GM23338 (cell line): ENCODE results near the gene TGM2. TPM values are rescaled to one million over a fixed set of nuclear protein-coding genes. Genes with fewer than 3 reads are reported as not detected.

Source experiments
- ATAC-seq: fragments of 200-7000 bp; cut with Tn5 transposase; 3 replicates; pipeline ENCODE4 v1.9.1; 2020
- DNase-seq: peaks from one replicate; pipeline ENCODE4 v3.0.0-alpha.2; 2015; ENCODE audit warnings: low spot score
- H2AFZ ChIP-seq: fragments of 200-600 bp; sonication (generic); 2 replicates; pipeline ENCODE4 v1.8.0; 2016; ENCODE audit warnings: antibody characterized with exemption, mild to moderate bottlenecking, moderate library complexity
- H3F3A ChIP-seq: fragments of 200-600 bp; sonication (generic); replicated peaks from 2 replicates; pipeline ENCODE4 v1.8.0; 2017; ENCODE audit warnings: antibody characterized with exemption, mixed run types, low read depth
- H3K27ac ChIP-seq: fragments of 200-600 bp; sonication (generic); 2 replicates; pipeline ENCODE4 v1.6.1; 2016; ENCODE audit warnings: low read depth
- H3K27me3 ChIP-seq: fragments of 200-600 bp; sonication (generic); 2 replicates; pipeline ENCODE4 v1.8.0; 2016; ENCODE audit warnings: mild to moderate bottlenecking, mixed run types, moderate library complexity; ENCODE audit not compliant: insufficient read depth
- H3K36me3 ChIP-seq: fragments of 200-600 bp; sonication (generic); 2 replicates; pipeline ENCODE4 v1.8.0; 2016; ENCODE audit warnings: mild to moderate bottlenecking; ENCODE audit not compliant: insufficient read depth
- H3K4me1 ChIP-seq: fragments of 200-600 bp; sonication (generic); 2 replicates; pipeline ENCODE4 v1.8.0; 2016; ENCODE audit warnings: mild to moderate bottlenecking, moderate library complexity; ENCODE audit not compliant: insufficient read depth
- H3K4me2 ChIP-seq: fragments of 200-600 bp; sonication (generic); 2 replicates; pipeline ENCODE4 v1.7.1; 2017; ENCODE audit warnings: mixed run types
- H3K4me3 ChIP-seq: fragments of 200-600 bp; sonication (generic); 2 replicates; pipeline ENCODE4 v1.6.1; 2016; ENCODE audit warnings: mixed run types
- H3K79me2 ChIP-seq: fragments of 200-600 bp; sonication (generic); replicated peaks from 2 replicates; pipeline ENCODE4 v1.8.0; 2017; ENCODE audit warnings: mild to moderate bottlenecking; ENCODE audit not compliant: insufficient read depth
- H3K9me2 ChIP-seq: fragments of 200-600 bp; sonication (generic); 2 replicates; pipeline ENCODE4 v1.8.0; 2017; ENCODE audit not compliant: insufficient read depth
- H4K20me1 ChIP-seq: fragments of 200-600 bp; sonication (generic); replicated peaks from 2 replicates; pipeline ENCODE4 v1.8.0; 2017; ENCODE audit warnings: mild to moderate bottlenecking; ENCODE audit not compliant: insufficient read depth
- H3K27ac Mint-ChIP-seq: 2 replicates; pipeline ENCODE4 v1.8.0; 2020; ENCODE audit warnings: inconsistent platforms, mild to moderate bottlenecking, moderate library complexity, mixed read lengths
- H3K27me3 Mint-ChIP-seq: 3 replicates; pipeline ENCODE4 v1.8.0; 2022; ENCODE audit warnings: low read depth, mild to moderate bottlenecking, moderate library complexity, mixed read lengths, inconsistent platforms; ENCODE audit not compliant: insufficient read depth, poor library complexity
- H3K36me3 Mint-ChIP-seq: 3 replicates; pipeline ENCODE4 v1.8.0; 2021; ENCODE audit warnings: low read depth, mild to moderate bottlenecking, inconsistent platforms, moderate library complexity, mixed read lengths
- H3K4me1 Mint-ChIP-seq: 3 replicates; pipeline ENCODE4 v1.8.0; 2020; ENCODE audit warnings: mild to moderate bottlenecking, inconsistent platforms, mixed read lengths
- H3K4me3 Mint-ChIP-seq: 3 replicates; pipeline ENCODE4 v1.8.0; 2021; ENCODE audit warnings: moderate library complexity, mild to moderate bottlenecking, inconsistent platforms, mixed read lengths
- H3K9me3 Mint-ChIP-seq: 3 replicates; pipeline ENCODE4 v1.8.0; 2020; ENCODE audit warnings: moderate library complexity, mild to moderate bottlenecking, inconsistent platforms, mixed read lengths
- CREB1 ChIP-seq: fragments of 250-450 bp; sonication (Bioruptor Pico); IDR thresholded peaks from 2 replicates; pipeline ENCODE4 v1.5.0; 2020; ENCODE audit warnings: low read depth, mild to moderate bottlenecking, moderate library complexity
- CTCF ChIP-seq, 2 experiments: fragments of 200-600 bp in 1 of 2; sonication (generic) in 1 of 2; conservative IDR thresholded peaks; 2 replicates each; pipeline versions ENCODE4 v1.5.1 to v1.6.1; 2016 to 2017; ENCODE audit warnings: antibody characterized with exemption in 2 of 2, low read depth in 2 of 2, mild to moderate bottlenecking in 2 of 2, moderate library complexity in 1 of 2
- ETS1 ChIP-seq: IDR thresholded peaks from 2 replicates; pipeline ENCODE4 v1.6.1; 2016; ENCODE audit warnings: antibody characterized with exemption
- EZH2 ChIP-seq: fragments of 200-600 bp; sonication (generic); IDR thresholded peaks from one replicate; pipeline ENCODE4 v1.8.0; 2017; ENCODE audit warnings: antibody characterized with exemption, mild to moderate bottlenecking, low read depth; ENCODE audit not compliant: unreplicated experiment
- EZH2phosphoT487 ChIP-seq: fragments of 200-600 bp; sonication (generic); IDR thresholded peaks from one replicate; pipeline ENCODE4 v1.8.1; 2018; ENCODE audit warnings: antibody characterized with exemption; ENCODE audit not compliant: unreplicated experiment
- JUNB ChIP-seq: IDR thresholded peaks from one replicate; pipeline ENCODE4 v1.6.1; 2016; ENCODE audit warnings: antibody characterized with exemption; ENCODE audit not compliant: unreplicated experiment
- NANOG ChIP-seq: IDR thresholded peaks from 2 replicates; pipeline ENCODE4 v1.6.1; 2016; ENCODE audit warnings: antibody characterized with exemption, borderline replicate concordance
- POLR2AphosphoS5 ChIP-seq: IDR thresholded peaks from 2 replicates; pipeline ENCODE4 v1.6.1; 2016; ENCODE audit warnings: antibody characterized with exemption, low read depth
- REST ChIP-seq: IDR thresholded peaks from one replicate; pipeline ENCODE4 v1.6.1; 2018; ENCODE audit warnings: antibody characterized with exemption; ENCODE audit not compliant: unreplicated experiment
- STAT1 ChIP-seq: IDR thresholded peaks from one replicate; pipeline ENCODE4 v1.6.1; 2016; ENCODE audit warnings: antibody characterized with exemption; ENCODE audit not compliant: unreplicated experiment
- ZNF114 ChIP-seq: fragments of 250-450 bp; sonication (Bioruptor Pico); IDR thresholded peaks from 2 replicates; pipeline ENCODE4 v1.5.0; 2020; ENCODE audit warnings: mild to moderate bottlenecking, moderate library complexity
- ZNF331 ChIP-seq: fragments of 250-450 bp; sonication (Bioruptor Pico); IDR thresholded peaks from 2 replicates; pipeline ENCODE4 v1.5.0; 2020; ENCODE audit warnings: low read depth, mild to moderate bottlenecking, moderate library complexity
- ZNF462 ChIP-seq: fragments of 250-450 bp; sonication (Bioruptor Pico); IDR thresholded peaks from 2 replicates; pipeline ENCODE4 v1.5.0; 2020; ENCODE audit warnings: mild to moderate bottlenecking, moderate library complexity
- polyA plus RNA-seq: library from polyadenylated mRNA; unstranded; fragments of >200 nt; fragmentation: Nextera tagmentation; extraction: Ambion mirVana; gene quantifications from 2 replicates; pipeline ENCODE4 v1.2.1, GENCODE V29; 2016
- total RNA-seq: library from RNA; depleted of rRNA; stranded (reverse); fragments of >200 nt; shearing (Covaris generic); gene quantifications from 2 replicates; pipeline ENCODE4 v1.2.3, GENCODE V29; 2014

Gene TGM2
- total and polyA plus RNA-seq, 2 experiments from 2014 or later, result 0.45 to 1.0 TPM

GRCh38 chr20:38156280-38156679, 8.8 kb downstream of the TGM2 start (continued):
- no peak for TF ChIP-seq ZNF462 (CRISPR knock-in tag)
- no peak for TF ChIP-seq EZH2

- Histone ChIP-seq H3K4me2 (no peak overlapping the region), H4K20me1 (no peaks in the 10 kb centered on the region; the same call in 1 of the 2 replicates), H3K9me2 (no peaks in the 10 kb centered on the region), H3K4me3 (no peak overlapping the region), H2AFZ (no peak overlapping the region), H3K4me1 (no peaks in the 10 kb centered on the region; the same call in 1 of the 2 replicates), H3K27me3 (no peaks in the 10 kb centered on the region), H3F3A (no peaks in the 10 kb centered on the region), H3K27ac (no peak overlapping the region), H3K79me2 (no peaks in the 10 kb centered on the region), H3K36me3 (no peaks in the 10 kb centered on the region)
- ATAC-seq (no peak), DNase-seq (no peak)
- peaks cover 9% of the 10 kb centered on the region for H3K27me3 Mint-ChIP-seq
- H3K27ac Mint-ChIP-seq, result no peak overlapping the region
- H3K4me1 Mint-ChIP-seq, result peaks cover 12% of the 10 kb centered on the region
- no peaks in the 10 kb centered on the region for H3K36me3 Mint-ChIP-seq
- H3K4me3 Mint-ChIP-seq, result no peak overlapping the region
- H3K9me3 Mint-ChIP-seq, result no peaks in the 10 kb centered on the region
- TF ChIP-seq ZNF331 (CRISPR knock-in tag) (no peak), REST (no peak), CTCF (conservative IDR thresholded peaks at IDR 0.05; ENCODE audit: low read depth in 2 of 2) (no peak), CREB1 (CRISPR knock-in tag) (no peak), JUNB (no peak), EZH2phosphoT487 (no peak), EZH2 (no peak), ZNF114 (CRISPR knock-in tag) (no peak), POLR2AphosphoS5 (no peak), STAT1 (no peak), NANOG (no peak), ETS1 (no peak)
Observed at GRCh38 chr20:38155811-38156210, 9.3 kb downstream of the TGM2 start.
